Muscle layer of colon (tissue), 2 donors: Measurements from ENCODE around the gene SPIN1.

ENCODE experiments used
- H3K27ac ChIP-seq: one replicate; pipeline ENCODE4 v1.7.0; 2013; ENCODE audit warnings: low read depth, mild to moderate bottlenecking, low read length, moderate library complexity
- H3K27me3 ChIP-seq, 2 donors: one replicate each; pipeline ENCODE4 v1.7.0; 2013; ENCODE audit warnings: low read length in 2 of 2, mild to moderate bottlenecking in 2 of 2; ENCODE audit not compliant: insufficient read depth in 2 of 2, control insufficient read depth in 1 of 2
- H3K36me3 ChIP-seq: one replicate; pipeline ENCODE4 v1.7.0; 2013; ENCODE audit warnings: mild to moderate bottlenecking, low read length; ENCODE audit not compliant: insufficient read depth
- H3K4me1 ChIP-seq: one replicate; pipeline ENCODE4 v1.7.0; 2013; ENCODE audit warnings: mild to moderate bottlenecking, low read length; ENCODE audit not compliant: insufficient read depth
- H3K4me3 ChIP-seq, 2 donors: one replicate each; pipeline ENCODE4 v1.7.0; 2013; ENCODE audit warnings: low read length in 2 of 2, low read depth in 1 of 2, mild to moderate bottlenecking in 1 of 2, moderate library complexity in 1 of 2
- H3K9ac ChIP-seq: one replicate; pipeline ENCODE4 v1.7.0; 2013; ENCODE audit warnings: low read length
- H3K9me3 ChIP-seq: one replicate; pipeline ENCODE4 v1.7.0; 2013; ENCODE audit warnings: mild to moderate bottlenecking, low read length
- donor health status: abdominal sarcoma.
- donor health status: Adenocarcinoma of cecum.

The SPIN1 gene

GRCh38 chr9:88464851-88465250 is 76.6 kb downstream of the SPIN1 start:
- Histone ChIP-seq H3K4me3 (no peak overlapping the region), H3K9ac (no peak overlapping the region), H3K27ac (no peak overlapping the region), H3K27me3 (no peaks in the 10 kb centered on the region), H3K36me3 (peaks cover 4% of the 10 kb centered on the region), H3K4me1 (peaks cover 10% of the 10 kb centered on the region), H3K9me3 (no peaks in the 10 kb centered on the region)

DNA sequence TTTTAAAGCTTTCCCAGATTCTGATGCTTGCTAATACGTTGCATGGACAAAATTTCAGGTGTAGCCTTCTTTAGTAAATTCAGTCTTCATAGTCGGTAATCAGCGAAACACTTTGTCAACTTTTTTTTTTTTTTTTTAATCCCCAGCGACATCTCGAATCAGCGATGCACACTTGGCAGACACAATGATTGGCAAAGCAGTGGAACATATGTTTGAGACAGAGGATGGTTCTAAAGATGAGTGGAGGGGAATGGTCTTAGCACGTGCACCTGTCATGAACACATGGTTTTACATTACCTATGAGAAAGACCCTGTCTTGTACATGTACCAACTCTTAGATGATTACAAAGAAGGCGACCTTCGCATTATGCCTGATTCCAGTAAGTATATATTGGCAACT is 80.0 kb downstream of the SPIN1 start:
- Histone ChIP-seq H3K4me1 (no peaks in the 10 kb centered on the region), H3K9me3 (no peaks in the 10 kb centered on the region), H3K27ac (no peak overlapping the region), H3K9ac (no peak overlapping the region), H3K36me3 (peaks cover 4% of the 10 kb centered on the region), H3K4me3 (no peak overlapping the region), H3K27me3 (no peaks in the 10 kb centered on the region)

GRCh38 chr9:88476491-88477271 is 88.4 kb downstream of the SPIN1 start:
- Histone ChIP-seq H3K27ac (no peak overlapping the region), H3K27me3 (no peaks in the 10 kb centered on the region), H3K4me3 (no peak overlapping the region), H3K9ac (no peak overlapping the region), H3K9me3 (no peaks in the 10 kb centered on the region), H3K36me3 (no peaks in the 10 kb centered on the region), H3K4me1 (no peaks in the 10 kb centered on the region)

- no peaks in the 10 kb centered on the region for H3K4me1 ChIP-seq
- H3K27ac ChIP-seq, result no peak overlapping the region
- H3K9ac ChIP-seq, result no peak overlapping the region
- no peak overlapping the region for H3K4me3 ChIP-seq
- H3K9me3 ChIP-seq, result no peaks in the 10 kb centered on the region
- H3K36me3 ChIP-seq, result peaks cover under 1% of the 10 kb centered on the region
- H3K27me3 ChIP-seq, result no peaks in the 10 kb centered on the region
These were observed 89.1 kb downstream of the SPIN1 start for GRCh38 chr9:88477300-88477751.

GRCh38 chr9:88478246-88478645 is 90.0 kb downstream of the SPIN1 start:
- Histone ChIP-seq H3K27me3 (no peaks in the 10 kb centered on the region), H3K4me3 (no peak overlapping the region), H3K4me1 (no peaks in the 10 kb centered on the region), H3K9ac (no peak overlapping the region), H3K36me3 (peaks cover 6% of the 10 kb centered on the region), H3K9me3 (no peaks in the 10 kb centered on the region), H3K27ac (no peak overlapping the region)

DNA sequence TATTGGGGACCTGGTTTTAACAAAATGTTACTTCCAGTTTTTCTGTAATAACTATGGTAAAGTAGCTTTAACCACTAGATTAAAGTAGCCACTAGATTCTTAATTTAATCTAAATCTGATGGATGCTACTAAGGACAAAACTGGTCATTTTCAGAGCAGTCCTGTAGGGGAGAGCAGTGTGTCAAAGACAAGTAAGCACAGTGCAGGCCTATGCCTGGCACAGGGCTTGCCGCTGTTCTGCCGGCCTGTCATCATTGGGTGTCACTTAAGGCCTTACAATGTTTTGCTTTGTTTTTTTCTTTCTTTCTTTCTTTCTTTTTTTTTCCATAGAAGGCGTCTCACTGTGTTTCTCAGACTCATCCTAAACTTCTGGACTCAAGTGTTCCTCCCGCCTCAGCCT is 93.7 kb downstream of the SPIN1 start:
- no peak overlapping the region for H3K4me3 ChIP-seq
- no peaks in the 10 kb centered on the region for H3K9me3 ChIP-seq
- H3K27ac ChIP-seq, result no peak overlapping the region
- H3K27me3 ChIP-seq, result no peaks in the 10 kb centered on the region
- no peak overlapping the region for H3K9ac ChIP-seq
- no peaks in the 10 kb centered on the region for H3K4me1 ChIP-seq
- H3K36me3 ChIP-seq, result peaks cover 6% of the 10 kb centered on the region

DNA sequence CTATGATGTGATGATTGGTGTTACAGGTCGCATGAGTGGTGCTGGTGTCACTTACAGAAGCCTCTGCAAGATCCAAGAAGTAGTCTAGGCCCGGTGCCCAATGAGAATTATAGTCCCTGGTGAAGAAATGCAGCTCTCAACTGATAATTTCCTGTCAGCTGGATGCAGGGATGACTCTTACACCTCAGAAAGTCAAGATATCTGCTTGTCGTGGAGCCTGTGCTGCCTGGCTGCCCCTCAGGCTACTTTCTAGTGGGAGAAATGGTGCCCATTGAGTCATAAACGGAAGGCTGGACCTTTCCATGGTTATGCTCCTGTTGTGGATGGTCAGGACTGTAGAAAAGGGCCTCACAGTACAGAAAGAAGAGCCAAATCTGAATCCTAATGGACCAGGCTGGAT is 99.9 kb downstream of the SPIN1 start:
- Histone ChIP-seq H3K9ac (no peak overlapping the region), H3K9me3 (no peaks in the 10 kb centered on the region), H3K4me1 (no peaks in the 10 kb centered on the region), H3K36me3 (no peaks in the 10 kb centered on the region), H3K27ac (no peak overlapping the region), H3K27me3 (no peaks in the 10 kb centered on the region), H3K4me3 (no peak overlapping the region)

DNA sequence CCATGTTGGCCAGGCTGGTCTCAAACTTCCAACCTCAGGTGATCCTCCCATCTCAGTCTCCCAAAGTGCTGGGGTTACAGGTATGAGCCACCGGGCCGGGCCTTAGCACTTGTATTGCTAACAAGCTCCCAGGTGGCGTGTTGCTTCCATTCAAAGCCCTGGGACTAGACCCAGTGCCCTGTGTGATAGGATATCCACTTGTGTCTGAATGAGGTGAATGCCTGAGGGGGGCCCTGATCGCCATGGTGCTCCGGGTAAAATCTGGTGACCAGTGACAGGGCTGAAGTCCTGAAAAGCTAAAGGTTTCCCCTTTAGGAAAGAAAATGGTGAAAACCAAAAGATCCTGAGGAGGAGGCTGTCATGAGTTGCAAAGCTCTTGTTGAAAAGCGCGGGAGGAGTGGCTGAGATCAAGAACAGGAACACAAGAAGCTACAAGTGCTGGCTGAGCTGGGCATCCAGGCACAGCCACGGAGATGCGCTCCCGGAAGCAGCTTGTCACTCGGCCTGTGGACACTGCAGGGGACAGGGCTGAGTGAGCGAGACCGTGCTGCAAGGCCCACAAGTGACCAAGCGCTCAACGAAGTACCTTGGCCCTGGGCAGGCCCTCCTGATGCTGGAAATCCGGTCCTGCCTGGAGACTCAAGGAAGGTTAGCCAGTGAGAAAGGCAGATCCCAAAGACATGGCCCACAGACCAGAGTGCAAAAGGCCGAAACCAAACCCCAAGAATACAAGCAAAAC is 106.9 kb downstream of the SPIN1 start:
- Histone ChIP-seq H3K4me1 (no peaks in the 10 kb centered on the region), H3K36me3 (no peaks in the 10 kb centered on the region), H3K27me3 (no peaks in the 10 kb centered on the region), H3K27ac (no peak overlapping the region), H3K9ac (no peak overlapping the region), H3K4me3 (no peak overlapping the region), H3K9me3 (no peaks in the 10 kb centered on the region)

- no peak overlapping the region for H3K4me3 ChIP-seq
- no peaks in the 10 kb centered on the region for H3K4me1 ChIP-seq
- no peak overlapping the region for H3K27ac ChIP-seq
- H3K9me3 ChIP-seq, result no peaks in the 10 kb centered on the region
- H3K36me3 ChIP-seq, result no peaks in the 10 kb centered on the region
- no peak overlapping the region for H3K9ac ChIP-seq
- H3K27me3 ChIP-seq, result no peaks in the 10 kb centered on the region
These were observed 109.0 kb downstream of the SPIN1 start for GRCh38 chr9:88497224-88497623.

DNA sequence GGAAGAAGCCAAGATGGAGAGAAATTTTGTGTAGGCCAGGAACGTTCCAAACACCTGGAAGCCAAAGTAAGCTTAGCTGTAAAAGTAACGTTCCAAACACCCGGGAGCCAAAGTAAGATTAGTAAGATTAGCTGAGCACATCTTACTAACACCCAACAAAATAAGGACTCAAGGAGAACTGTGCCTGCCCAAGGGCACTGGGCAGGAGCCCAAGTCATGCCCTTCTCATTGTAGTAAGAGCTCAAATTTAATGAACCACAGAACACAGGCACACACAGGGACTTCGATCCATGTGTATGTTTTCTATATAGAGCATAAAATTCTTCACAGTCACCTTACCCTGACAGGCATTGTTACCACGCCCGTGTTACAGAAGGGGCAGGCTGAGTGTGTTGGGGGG is 110.6 kb downstream of the SPIN1 start:
- Histone ChIP-seq H3K36me3 (no peaks in the 10 kb centered on the region), H3K4me1 (no peaks in the 10 kb centered on the region), H3K4me3 (no peak overlapping the region), H3K9me3 (no peaks in the 10 kb centered on the region), H3K27ac (no peak overlapping the region), H3K27me3 (no peaks in the 10 kb centered on the region), H3K9ac (no peak overlapping the region)

DNA sequence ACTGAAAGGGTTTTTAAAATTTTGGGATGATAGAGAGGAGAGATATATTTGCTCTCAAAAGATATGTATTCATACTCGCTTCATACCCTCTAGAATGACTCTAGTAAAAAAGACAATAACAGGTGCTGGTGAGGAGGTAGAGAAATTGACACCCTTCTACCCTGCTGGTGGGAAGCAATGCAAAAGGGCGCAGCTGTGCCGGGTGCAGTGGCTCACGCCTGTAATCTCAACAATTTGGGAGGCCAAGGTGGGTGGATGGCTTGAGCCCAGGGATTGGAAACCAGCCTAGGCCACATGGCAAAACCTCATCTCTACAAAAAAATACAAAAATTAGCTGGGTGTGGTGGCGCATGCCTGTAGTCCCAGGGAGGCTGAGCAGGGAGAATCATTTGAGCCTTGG is 112.8 kb downstream of the SPIN1 start:
- Histone ChIP-seq H3K9me3 (no peaks in the 10 kb centered on the region), H3K27me3 (no peaks in the 10 kb centered on the region), H3K9ac (no peak overlapping the region), H3K4me1 (no peaks in the 10 kb centered on the region), H3K4me3 (no peak overlapping the region), H3K27ac (no peak overlapping the region), H3K36me3 (no peaks in the 10 kb centered on the region)
